Body of pancreas (tissue), 4 donors: Measurements from ENCODE around the gene PBRM1. TPM values are rescaled to one million over a fixed set of nuclear protein-coding genes. Genes with fewer than 3 reads are reported as not detected.
A peak's percentile ranks its signal among the peaks of the same experiment; 100 is the strongest.
"Not testable (repeated sequence)": the region's sequence is repeated elsewhere in the genome, so short reads cannot be mapped to it uniquely, and the experiment has no call there.

Source experiments
- ATAC-seq: fragments of 150-250 bp; one replicate; pipeline ENCODE4 v1.9.1; 2016
- DNase-seq, 4 donors: peaks; one replicate each; pipeline ENCODE4 v3.0.0-alpha.2; 2019
- H3K27ac ChIP-seq, 4 donors: fragments of 200-600 bp; sonication (generic); 1 replicate in 3 of 4; 2 replicates in 1 of 4; pipeline versions ENCODE4 v1.5.1 to v1.6.1; 2016 to 2019; ENCODE audit warnings: mild to moderate bottlenecking in 1 of 4, mixed read lengths in 1 of 4, moderate library complexity in 1 of 4
- H3K27me3 ChIP-seq, 2 donors: fragments of 200-600 bp; sonication (generic); one replicate each; pipeline ENCODE4 v1.6.0; 2016; ENCODE audit warnings: mild to moderate bottlenecking in 1 of 2
- H3K36me3 ChIP-seq, 2 donors: fragments of 200-600 bp; sonication (generic); replicated peaks in 1 of 2; 2 replicates each; pipeline ENCODE4 v1.5.1; 2016; ENCODE audit warnings: low read depth in 2 of 2; ENCODE audit not compliant: insufficient read depth in 1 of 2
- H3K4me1 ChIP-seq: fragments of 200-600 bp; sonication (generic); one replicate; pipeline ENCODE4 v1.6.0; 2016
- H3K4me3 ChIP-seq, 2 donors: fragments of 200-600 bp; sonication (generic); 1 replicate in 1 of 2; 2 replicates in 1 of 2; pipeline ENCODE4 v1.5.1; 2016 to 2019
- H3K9me3 ChIP-seq, 3 donors: fragments of 200-600 bp; sonication (generic); 1 replicate in 2 of 3; 2 replicates in 1 of 3; pipeline ENCODE4 v1.5.1; 2016
- CTCF ChIP-seq, 7 experiments: fragments of 450-650 bp in 4 of 7; fragments of 200-600 bp in 3 of 7; sonication (generic) in 3 of 7; IDR thresholded peaks; one replicate each; pipeline ENCODE4 v1.5.1; 2016 to 2019; ENCODE audit warnings: antibody characterized with exemption in 7 of 7
- POLR2A ChIP-seq, 3 donors: fragments of 450-650 bp; IDR thresholded peaks; one replicate each; pipeline ENCODE4 v1.6.1; 2016; ENCODE audit warnings: antibody characterized with exemption in 3 of 3, mild to moderate bottlenecking in 2 of 3
- WGBS, 2 donors: methylation state at CpG; one replicate each; pipeline ENCODE4 v1.1.5; 2017; 5-methylcytosine and 5-hydroxymethylcytosine counted together
- intact Hi-C: fragments of 100-400 bp; cut with DNase I; formaldehyde crosslinking; loops from one replicate; pipeline ENCODE4 v1.15.1; 2023
- total RNA-seq, 2 donors: library from RNA; depleted of rRNA; stranded (reverse); fragments of >200 nt; gene quantifications; one replicate each; pipeline ENCODE4 v1.1.0, GENCODE V29; 2016

Gene PBRM1
- total RNA-seq, 2 donors from 2014 or later: 62.3 to 72.8 TPM

GRCh38 chr3:52678265-52679198 lies 7.2 kb downstream of the PBRM1 start:
- no peak for TF ChIP-seq CTCF (IDR thresholded peaks at IDR 0.05)
- no peak for TF ChIP-seq POLR2A (IDR thresholded peaks at IDR 0.05)
- WGBS, 2 donors: 94 to 96% methylated on average over 6 of the region's 6 CpGs
- DNase-seq (no peak), ATAC-seq (no peak)
- peaks cover 30% of the 10 kb centered on the region for H3K4me1 ChIP-seq
- H3K27ac ChIP-seq: no peak overlapping the region
- H3K27me3 ChIP-seq: no peaks in the 10 kb centered on the region
- H3K9me3 ChIP-seq: peaks cover 0 to 4% (median 0%) of the 10 kb centered on the region in 3 donors
- peaks cover 8 to 22% of the 10 kb centered on the region in 2 donors for H3K36me3 ChIP-seq
- intact Hi-C loops: no loop called here
- H3K4me3 ChIP-seq: no peak overlapping the region

GRCh38 chr3:52676201-52676600 lies 9.5 kb downstream of the PBRM1 start:
- H3K4me1 ChIP-seq, H3K9me3 ChIP-seq, H3K27me3 ChIP-seq, ATAC-seq, DNase-seq, intact Hi-C loops, H3K4me3 ChIP-seq, H3K27ac ChIP-seq: not testable (repeated sequence)
- peaks cover 8 to 30% of the 10 kb centered on the region in 2 donors for H3K36me3 ChIP-seq
- WGBS, 2 donors: 48 to 68% methylated on average over 3 of the region's 3 CpGs

- peaks cover 5 to 20% of the 10 kb centered on the region in 2 donors for H3K36me3 ChIP-seq
- H3K27ac ChIP-seq: no peak overlapping the region
- WGBS, 2 donors: 58 to 69% methylated on average over 1 of the region's 1 CpG
These were observed 14.0 kb downstream of the PBRM1 start for GRCh38 chr3:52671676-52672075.

GRCh38 chr3:52670621-52671521 lies 14.8 kb downstream of the PBRM1 start:
- no peak for TF ChIP-seq CTCF (IDR thresholded peaks at IDR 0.05)
- no peak for TF ChIP-seq POLR2A (IDR thresholded peaks at IDR 0.05)
- Histone ChIP-seq H3K4me3 (no peak overlapping the region), H3K27me3 (no peaks in the 10 kb centered on the region), H3K27ac (no peak overlapping the region), H3K9me3 (no peaks in the 10 kb centered on the region), H3K4me1 (no peaks in the 10 kb centered on the region), H3K36me3 (peaks cover 5 to 24% of the 10 kb centered on the region in 2 donors)
- DNase-seq (peak in 1 of 4 donors; percentile 38), ATAC-seq (peak; percentile 48)
- intact Hi-C loops: no loop called here
- WGBS, 2 donors: 83 to 86% methylated on average over 9 of the region's 9 CpGs

More at GRCh38 chr3:52671676-52672075, 14.0 kb downstream of the PBRM1 start:
- ATAC-seq (no peak), DNase-seq (no peak)
- Histone ChIP-seq H3K27me3 (no peaks in the 10 kb centered on the region), H3K4me1 (no peaks in the 10 kb centered on the region), H3K4me3 (no peak overlapping the region), H3K9me3 (no peaks in the 10 kb centered on the region)
- intact Hi-C loops: no loop called here
- TF ChIP-seq POLR2A (IDR thresholded peaks at IDR 0.05) (no peak), CTCF (IDR thresholded peaks at IDR 0.05) (no peak)

GRCh38 chr3:52663098-52663497 lies 22.6 kb downstream of the PBRM1 start:
- no peak overlapping the region for H3K27ac ChIP-seq
- H3K4me3 ChIP-seq: no peak overlapping the region
- no peak for DNase-seq
- 57 to 73% methylated on average over 3 of the region's 3 CpGs for WGBS, 2 donors
- no peak for ATAC-seq
- intact Hi-C loops: no loop called here
- H3K27me3 ChIP-seq: no peaks in the 10 kb centered on the region
- H3K36me3 ChIP-seq: peaks cover 5 to 29% of the 10 kb centered on the region in 2 donors
- no peaks in the 10 kb centered on the region for H3K4me1 ChIP-seq
- no peaks in the 10 kb centered on the region for H3K9me3 ChIP-seq
- no peak for TF ChIP-seq POLR2A (IDR thresholded peaks at IDR 0.05)
- TF ChIP-seq CTCF (IDR thresholded peaks at IDR 0.05): no peak
